PC-3 (cell line): Measurements from ENCODE around the gene EMID1. TPM values are rescaled to one million over a fixed set of nuclear protein-coding genes. Genes with fewer than 3 reads are reported as not detected.

ENCODE experiments used
- ATAC-seq: fragments of 200-7000 bp; cut with Tn5 transposase; 2 replicates; pipeline ENCODE4 v1.9.1; 2020; ENCODE audit warnings: mild to moderate bottlenecking, moderate library complexity
- BruUV-seq: library from RNA; stranded (reverse); fragments of 400-500 nt; replicated peaks from 2 replicates; lab custom pipeline; 2021; lab: Mats Ljungman, UMichigan
- CTCF ChIA-PET: fragments of 300-600 bp; sonication (Branson Sonifier 250); formaldehyde crosslinking; loops from one replicate; lab custom pipeline; 2022; ENCODE audit warnings: antibody characterized with exemption; lab: Charles Lee
- POLR2A ChIA-PET: fragments of 300-600 bp; sonication (Branson Sonifier 250); formaldehyde crosslinking; loops from one replicate; lab custom pipeline; 2022; ENCODE audit warnings: antibody characterized with exemption; ENCODE audit not compliant: unreplicated experiment; lab: Charles Lee
- DNase-seq: peaks from one replicate; pipeline ENCODE4 v3.0.0-alpha.2; 2015
- H2AFZ ChIP-seq: fragments of 300-600 bp; sonication (generic); 2 replicates; pipeline ENCODE4 v1.6.0; 2016; ENCODE audit warnings: antibody characterized with exemption, low read length
- H3F3A ChIP-seq: fragments of 300-600 bp; sonication (generic); one replicate; pipeline ENCODE4 v1.6.0; 2017; ENCODE audit warnings: antibody characterized with exemption, low read length, control low read depth, mild to moderate bottlenecking; ENCODE audit not compliant: unreplicated experiment
- H3K27ac ChIP-seq: fragments of 300-600 bp; sonication (generic); 2 replicates; pipeline ENCODE4 v1.5.1; 2016; ENCODE audit warnings: mild to moderate bottlenecking, low read length
- H3K27me3 ChIP-seq: fragments of 300-600 bp; sonication (generic); 2 replicates; pipeline ENCODE4 v1.6.1; 2016; ENCODE audit warnings: low read length, mixed read lengths
- H3K36me3 ChIP-seq: fragments of 300-600 bp; sonication (generic); 2 replicates; pipeline ENCODE4 v1.6.1; 2016; ENCODE audit warnings: low read depth, mixed run types, low read length, mixed read lengths
- H3K4me1 ChIP-seq: fragments of 300-600 bp; sonication (generic); 2 replicates; pipeline ENCODE4 v1.5.1; 2016; ENCODE audit warnings: low read length; ENCODE audit not compliant: insufficient read depth
- H3K4me2 ChIP-seq: fragments of 300-600 bp; sonication (generic); 2 replicates; pipeline ENCODE4 v1.6.0; 2016; ENCODE audit warnings: low read length
- H3K4me3 ChIP-seq: fragments of 300-600 bp; sonication (generic); 2 replicates; pipeline ENCODE4 v1.5.1; 2016; ENCODE audit warnings: mild to moderate bottlenecking, low read length, mixed read lengths
- H3K79me2 ChIP-seq: fragments of 300-600 bp; sonication (generic); 2 replicates; pipeline ENCODE4 v1.6.1; 2017; ENCODE audit warnings: low read length, mixed read lengths
- H3K9ac ChIP-seq: fragments of 300-600 bp; sonication (generic); 2 replicates; pipeline ENCODE4 v1.6.0; 2016; ENCODE audit warnings: mild to moderate bottlenecking, low read length
- H3K9me2 ChIP-seq: fragments of 300-600 bp; sonication (generic); replicated peaks from 2 replicates; pipeline ENCODE4 v1.6.1; 2016; ENCODE audit warnings: mixed run types, low read length, mixed read lengths
- H3K9me3 ChIP-seq: fragments of 300-600 bp; sonication (generic); 2 replicates; pipeline ENCODE4 v1.6.1; 2016; ENCODE audit warnings: low read length, mixed read lengths
- H4K20me1 ChIP-seq: fragments of 300-600 bp; sonication (generic); 2 replicates; pipeline ENCODE4 v1.6.1; 2016; ENCODE audit warnings: low read length, mixed read lengths
- EZH2 ChIP-seq: fragments of 300-600 bp; sonication (generic); IDR thresholded peaks from one replicate; pipeline ENCODE4 v1.6.1; 2017; ENCODE audit warnings: antibody characterized with exemption, mild to moderate bottlenecking, low read length; ENCODE audit not compliant: unreplicated experiment
- EZH2phosphoT487 ChIP-seq: fragments of 300-600 bp; sonication (generic); IDR thresholded peaks from 2 replicates; pipeline ENCODE4 v1.6.1; 2018; ENCODE audit warnings: mild to moderate bottlenecking, antibody characterized with exemption, low read length, borderline replicate concordance
- intact Hi-C: fragments of 100-400 bp; cut with micrococcal nuclease; formaldehyde crosslinking; loops from 2 replicates; pipeline ENCODE4 v1.9.0; 2023
- total RNA-seq: library from RNA; depleted of rRNA; stranded (reverse); fragments of >200 nt; gene quantifications from 2 replicates; pipeline ENCODE4 v1.2.3, GENCODE V29; 2014
- TF ChIP-seq, protein P1 (sequence below): fragments of 300-600 bp; sonication (generic); conservative IDR thresholded peaks from 2 replicates; pipeline ENCODE4 v1.5.1; 2017; ENCODE audit warnings: antibody characterized with exemption, low read depth, mild to moderate bottlenecking, low read length

The EMID1 gene
- total RNA-seq, 1 experiment from 2014 or later: 1.2 TPM

DNA sequence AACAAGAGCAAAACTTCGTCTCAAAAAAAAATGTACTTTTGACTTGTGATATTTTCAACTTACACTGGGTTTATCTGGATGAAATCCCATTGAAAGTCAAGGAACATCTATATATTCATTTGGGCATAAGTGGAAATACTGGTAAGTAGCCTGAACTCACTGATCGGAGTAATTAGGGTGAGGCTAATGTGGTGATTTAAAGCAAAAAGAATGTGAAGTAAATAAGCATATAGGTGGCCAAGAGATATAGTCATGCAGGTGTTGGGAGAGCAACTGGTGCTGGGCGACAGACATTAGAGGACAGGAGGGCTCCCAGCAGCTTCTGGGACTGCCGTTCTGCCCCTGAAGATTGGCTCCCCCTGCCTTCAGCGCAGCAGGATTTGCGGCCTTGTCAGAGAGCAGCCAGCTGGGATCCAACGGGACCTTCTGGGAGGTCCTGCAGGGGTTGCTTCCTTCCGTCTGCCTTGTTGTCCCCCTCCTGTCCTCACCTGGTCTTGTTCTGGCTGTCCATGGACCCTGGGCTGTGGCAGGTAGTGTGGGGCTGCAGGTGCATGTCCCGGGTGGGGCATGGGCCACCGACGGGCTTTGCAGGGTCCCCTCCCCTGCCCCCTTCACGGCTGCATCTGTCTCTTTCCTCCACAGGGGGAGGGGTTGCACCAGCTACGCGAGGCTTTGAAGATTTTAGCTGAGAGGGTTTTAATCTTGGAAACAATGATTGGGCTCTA, 48.0 kb downstream of the EMID1 start:
- ChIA-PET POLR2A (no interaction called here), CTCF (no interaction called here)
- BruUV-seq: no TSS peak
- H3K36me3 ChIP-seq: no peaks in the 10 kb centered on the region
- H3K27me3 ChIP-seq: no peaks in the 10 kb centered on the region
- no peaks in the 10 kb centered on the region for H3K9me3 ChIP-seq
- intact Hi-C loops: no loop called here
- H3K27ac ChIP-seq: no peak overlapping the region
- no peaks in the 10 kb centered on the region for H3F3A ChIP-seq
- no peaks in the 10 kb centered on the region for H3K9me2 ChIP-seq
- no peaks in the 10 kb centered on the region for H4K20me1 ChIP-seq
- H2AFZ ChIP-seq: no peak overlapping the region
- no peaks in the 10 kb centered on the region for H3K79me2 ChIP-seq
- ATAC-seq: no peak
- H3K4me2 ChIP-seq: no peak overlapping the region
- no peak overlapping the region for H3K4me3 ChIP-seq
- TF ChIP-seq EZH2phosphoT487: no peak
- TF ChIP-seq EZH2: no peak
- TF ChIP-seq, protein P1, sequence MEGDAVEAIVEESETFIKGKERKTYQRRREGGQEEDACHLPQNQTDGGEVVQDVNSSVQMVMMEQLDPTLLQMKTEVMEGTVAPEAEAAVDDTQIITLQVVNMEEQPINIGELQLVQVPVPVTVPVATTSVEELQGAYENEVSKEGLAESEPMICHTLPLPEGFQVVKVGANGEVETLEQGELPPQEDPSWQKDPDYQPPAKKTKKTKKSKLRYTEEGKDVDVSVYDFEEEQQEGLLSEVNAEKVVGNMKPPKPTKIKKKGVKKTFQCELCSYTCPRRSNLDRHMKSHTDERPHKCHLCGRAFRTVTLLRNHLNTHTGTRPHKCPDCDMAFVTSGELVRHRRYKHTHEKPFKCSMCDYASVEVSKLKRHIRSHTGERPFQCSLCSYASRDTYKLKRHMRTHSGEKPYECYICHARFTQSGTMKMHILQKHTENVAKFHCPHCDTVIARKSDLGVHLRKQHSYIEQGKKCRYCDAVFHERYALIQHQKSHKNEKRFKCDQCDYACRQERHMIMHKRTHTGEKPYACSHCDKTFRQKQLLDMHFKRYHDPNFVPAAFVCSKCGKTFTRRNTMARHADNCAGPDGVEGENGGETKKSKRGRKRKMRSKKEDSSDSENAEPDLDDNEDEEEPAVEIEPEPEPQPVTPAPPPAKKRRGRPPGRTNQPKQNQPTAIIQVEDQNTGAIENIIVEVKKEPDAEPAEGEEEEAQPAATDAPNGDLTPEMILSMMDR: no peak
- H3K9ac ChIP-seq: no peak overlapping the region
- H3K4me1 ChIP-seq: no peaks in the 10 kb centered on the region
- no peak for DNase-seq

DNA sequence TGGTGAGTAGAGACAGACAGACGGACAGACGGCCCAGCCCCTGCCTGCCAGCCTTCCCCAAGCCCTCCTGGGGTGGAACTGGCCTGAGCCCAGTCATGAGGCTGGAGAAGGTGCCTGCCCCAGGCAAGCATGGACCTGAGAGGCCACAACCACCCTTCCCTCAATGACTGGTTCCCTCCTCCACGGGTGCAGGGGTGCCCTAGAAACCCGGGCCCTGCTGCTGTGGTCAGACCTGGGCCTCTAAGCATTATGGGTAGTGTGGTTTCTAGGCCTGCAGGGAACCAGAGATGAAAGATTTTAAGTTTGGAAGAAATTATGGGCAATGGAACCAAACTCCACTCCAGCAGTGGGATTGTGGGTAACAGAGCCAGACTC, 48.6 kb downstream of the EMID1 start:
- H3K27me3 ChIP-seq: no peaks in the 10 kb centered on the region
- ATAC-seq: no peak
- intact Hi-C loops: no loop called here
- POLR2A ChIA-PET: no interaction called here
- no peak overlapping the region for H3K27ac ChIP-seq
- H4K20me1 ChIP-seq: no peaks in the 10 kb centered on the region
- CTCF ChIA-PET: no interaction called here
- H3K9me3 ChIP-seq: no peaks in the 10 kb centered on the region
- H3K9ac ChIP-seq: no peak overlapping the region
- no peaks in the 10 kb centered on the region for H3F3A ChIP-seq
- no peaks in the 10 kb centered on the region for H3K79me2 ChIP-seq
- BruUV-seq: no TSS peak
- TF ChIP-seq, protein P1: no peak
- TF ChIP-seq EZH2phosphoT487 (no peak), EZH2 (no peak)
- no peak overlapping the region for H3K4me3 ChIP-seq
- H3K9me2 ChIP-seq: no peaks in the 10 kb centered on the region
- no peak for DNase-seq
- H3K36me3 ChIP-seq: no peaks in the 10 kb centered on the region
- no peak overlapping the region for H3K4me2 ChIP-seq
- H3K4me1 ChIP-seq: no peaks in the 10 kb centered on the region
- H2AFZ ChIP-seq: no peak overlapping the region

DNA sequence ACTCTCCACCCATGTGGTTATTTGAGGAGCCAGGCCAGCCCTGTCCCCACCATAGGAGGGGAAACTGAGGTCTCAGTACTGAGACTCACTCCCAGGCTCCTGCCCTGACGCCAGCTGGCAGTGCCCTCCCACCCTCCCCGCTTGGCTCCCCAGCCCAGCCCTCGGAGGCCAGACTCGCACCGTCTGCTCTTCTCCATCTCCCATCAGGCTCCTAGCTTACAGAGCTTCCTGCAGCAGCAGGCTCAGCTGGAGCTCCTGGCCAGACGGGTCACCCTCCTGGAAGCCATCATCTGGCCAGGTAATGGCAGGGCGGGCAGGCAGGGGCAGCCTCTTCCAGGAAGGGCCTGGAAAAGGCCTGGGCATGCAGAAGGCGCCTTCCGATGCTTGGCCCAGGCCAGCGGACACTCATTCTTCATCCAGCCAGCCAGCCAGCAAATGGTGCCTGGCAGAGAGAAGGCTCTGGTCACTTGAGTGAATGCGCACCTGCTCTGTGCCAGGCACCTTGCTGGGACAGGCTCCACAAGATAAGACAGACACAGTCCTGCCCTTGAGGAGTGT, 49.4 kb downstream of the EMID1 start:
- no peak overlapping the region for H3K4me3 ChIP-seq
- H3K4me2 ChIP-seq: no peak overlapping the region
- no peak overlapping the region for H3K9ac ChIP-seq
- no peaks in the 10 kb centered on the region for H3K4me1 ChIP-seq
- H3F3A ChIP-seq: no peaks in the 10 kb centered on the region
- ATAC-seq (no peak), DNase-seq (no peak)
- intact Hi-C loops: no loop called here
- TF ChIP-seq EZH2phosphoT487 (no peak), EZH2 (no peak)
- TF ChIP-seq, protein P1: no peak
- no peaks in the 10 kb centered on the region for H4K20me1 ChIP-seq
- ChIA-PET CTCF (no interaction called here), POLR2A (no interaction called here)
- H3K9me2 ChIP-seq: no peaks in the 10 kb centered on the region
- no peaks in the 10 kb centered on the region for H3K79me2 ChIP-seq
- no peaks in the 10 kb centered on the region for H3K36me3 ChIP-seq
- no peak overlapping the region for H3K27ac ChIP-seq
- no peak overlapping the region for H2AFZ ChIP-seq
- H3K27me3 ChIP-seq: no peaks in the 10 kb centered on the region
- no peaks in the 10 kb centered on the region for H3K9me3 ChIP-seq
- no TSS peak for BruUV-seq
